ENCODE results near the gene CABP7. TPM values are rescaled to one million over a fixed set of nuclear protein-coding genes. Genes with fewer than 3 reads are reported as not detected.

Gene CABP7
- total RNA-seq, 1 donor from 2014 or later = not detected

- H3K27me3 ChIP-seq (ENCODE audit: control insufficient read depth, insufficient read depth, low read length) = peaks cover 5% of the 10 kb centered on the region
- no peak for FAIRE-seq
- no peak overlapping the region for H3K4me3 ChIP-seq (ENCODE audit: low read depth, low read length)
- no peak for TF ChIP-seq CTCF (IDR thresholded peaks at IDR 0.05; ENCODE audit: insufficient read depth, low read length, severe bottlenecking)
- no peak for DNase-seq (ENCODE audit: low read depth)
- no peaks in the 10 kb centered on the region for H3K36me3 ChIP-seq (ENCODE audit: control insufficient read depth, insufficient read depth, low read length)
Measured at GRCh38 chr22:29724843-29725242, 5.0 kb downstream of the CABP7 start.

DNA sequence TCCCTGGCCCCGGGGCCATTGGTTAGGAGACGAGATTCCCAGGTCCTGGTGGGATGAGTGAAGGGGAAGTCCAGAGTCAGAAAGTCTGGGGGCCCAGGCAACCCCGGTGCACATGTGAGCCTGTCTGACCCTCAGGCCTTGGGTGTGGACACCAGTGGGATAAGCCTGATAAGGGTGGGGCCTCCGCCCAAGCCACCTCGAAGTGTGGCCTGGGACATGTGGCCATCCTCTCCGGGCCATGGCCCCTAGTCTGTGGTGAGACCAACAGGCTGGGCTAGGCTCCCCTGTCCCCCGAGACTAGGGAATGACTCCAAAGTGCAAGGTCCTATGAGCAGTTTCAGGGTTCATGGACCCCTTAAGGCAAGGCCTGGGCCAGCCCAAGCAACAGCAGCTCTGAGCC, 6.3 kb downstream of the CABP7 start:
- Histone ChIP-seq H3K4me3 (ENCODE audit: low read depth, low read length) (no peak overlapping the region), H3K27me3 (ENCODE audit: control insufficient read depth, insufficient read depth, low read length) (peaks cover 2% of the 10 kb centered on the region), H3K36me3 (ENCODE audit: control insufficient read depth, insufficient read depth, low read length) (no peaks in the 10 kb centered on the region)
- DNase-seq (ENCODE audit: low read depth) (no peak), FAIRE-seq (no peak)
- TF ChIP-seq CTCF (IDR thresholded peaks at IDR 0.05; ENCODE audit: insufficient read depth, low read length, severe bottlenecking) = no peak

DNA sequence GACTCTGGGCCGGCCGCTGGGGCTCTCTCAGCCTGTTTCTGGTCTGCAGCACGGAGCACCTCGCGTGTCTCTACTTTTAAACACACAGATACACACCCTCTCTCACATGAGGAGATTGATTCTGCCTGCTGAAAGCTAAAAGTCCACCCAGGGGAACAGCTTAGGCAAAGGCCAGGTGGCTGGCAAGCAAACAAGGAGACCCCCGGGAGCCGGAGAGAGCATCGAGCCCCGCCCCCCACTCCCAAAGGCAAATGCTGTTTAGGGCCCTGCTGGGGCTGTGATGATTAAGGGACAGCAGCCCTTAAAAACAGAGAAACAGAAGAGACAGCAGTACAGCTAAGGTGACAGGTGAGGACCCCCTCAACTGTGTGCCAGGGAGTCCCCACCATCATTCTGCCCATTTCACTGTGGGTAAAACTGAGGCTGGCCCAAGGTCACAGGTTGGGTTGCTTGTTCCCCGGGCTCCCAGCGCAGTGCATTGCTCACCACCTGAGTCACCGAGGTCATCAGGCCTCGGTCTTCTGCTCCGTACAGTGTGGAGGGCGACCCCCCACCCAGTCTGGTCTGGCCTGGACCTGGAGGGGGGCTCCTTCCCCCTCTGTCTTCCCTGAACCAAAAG, 6.8 kb downstream of the CABP7 start:
- TF ChIP-seq CTCF (IDR thresholded peaks at IDR 0.05; ENCODE audit: insufficient read depth, low read length, severe bottlenecking) = no peak
- DNase-seq (ENCODE audit: low read depth) = no peak
- no peaks in the 10 kb centered on the region for H3K36me3 ChIP-seq (ENCODE audit: control insufficient read depth, insufficient read depth, low read length)
- no peak for FAIRE-seq
- H3K27me3 ChIP-seq (ENCODE audit: control insufficient read depth, insufficient read depth, low read length) = peaks cover 2% of the 10 kb centered on the region
- H3K4me3 ChIP-seq (ENCODE audit: low read depth, low read length) = no peak overlapping the region

- no peak for FAIRE-seq
- TF ChIP-seq CTCF (IDR thresholded peaks at IDR 0.05; ENCODE audit: insufficient read depth, low read length, severe bottlenecking) = peak; percentile 61
- Histone ChIP-seq H3K4me3 (ENCODE audit: low read depth, low read length) (no peak overlapping the region), H3K27me3 (ENCODE audit: control insufficient read depth, insufficient read depth, low read length) (peaks cover 2% of the 10 kb centered on the region), H3K36me3 (ENCODE audit: control insufficient read depth, insufficient read depth, low read length) (no peaks in the 10 kb centered on the region)
- no peak for DNase-seq (ENCODE audit: low read depth)
Measured at GRCh38 chr22:29727131-29727523, 7.3 kb downstream of the CABP7 start.

DNA sequence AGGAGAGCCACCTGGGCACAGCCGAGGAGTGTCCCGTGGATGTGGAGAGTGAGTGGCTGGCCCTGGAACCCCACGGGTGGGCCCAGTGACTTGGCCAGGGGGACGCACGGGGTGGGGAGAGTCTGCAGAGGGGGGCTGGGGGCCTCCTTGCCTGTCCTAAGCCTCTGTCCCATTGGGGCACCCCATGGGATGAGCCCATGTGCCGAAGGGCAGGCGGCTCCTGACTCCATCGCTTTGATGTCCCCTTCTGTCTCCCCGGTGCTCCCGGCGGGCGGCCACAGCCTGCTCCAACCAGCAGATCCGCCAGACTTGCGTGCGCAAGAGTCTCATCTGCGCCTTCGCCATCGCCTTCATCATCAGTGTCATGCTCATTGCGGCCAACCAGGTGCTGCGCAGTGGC, 9.4 kb downstream of the CABP7 start:
- TF ChIP-seq CTCF (IDR thresholded peaks at IDR 0.05; ENCODE audit: insufficient read depth, low read length, severe bottlenecking) = no peak
- Histone ChIP-seq H3K36me3 (ENCODE audit: control insufficient read depth, insufficient read depth, low read length) (no peaks in the 10 kb centered on the region), H3K27me3 (ENCODE audit: control insufficient read depth, insufficient read depth, low read length) (peaks cover 2% of the 10 kb centered on the region), H3K4me3 (ENCODE audit: low read depth, low read length) (no peak overlapping the region)
- FAIRE-seq (no peak), DNase-seq (ENCODE audit: low read depth) (no peak)

Data from bronchial epithelial cell (primary cell).